Stimulated activated CD4-positive, alpha-beta T cell treated with anti-CD3 and anti-CD28 coated beads, TNF-alpha, amount 100 ng/mL, for 4 hours (primary cell): ENCODE results near the gene HASPIN.
A peak's percentile ranks its signal among the peaks of the same experiment; 100 is the strongest.
"Not testable (repeated sequence)": the region's sequence is repeated elsewhere in the genome, so short reads cannot be mapped to it uniquely, and the experiment has no call there.

Experiments
- DNase-seq, 3 experiments: peaks; one replicate each; pipeline ENCODE4 v3.0.0-alpha.2; 2020; ENCODE audit warnings: low read depth in 3 of 3

Gene HASPIN

DNA sequence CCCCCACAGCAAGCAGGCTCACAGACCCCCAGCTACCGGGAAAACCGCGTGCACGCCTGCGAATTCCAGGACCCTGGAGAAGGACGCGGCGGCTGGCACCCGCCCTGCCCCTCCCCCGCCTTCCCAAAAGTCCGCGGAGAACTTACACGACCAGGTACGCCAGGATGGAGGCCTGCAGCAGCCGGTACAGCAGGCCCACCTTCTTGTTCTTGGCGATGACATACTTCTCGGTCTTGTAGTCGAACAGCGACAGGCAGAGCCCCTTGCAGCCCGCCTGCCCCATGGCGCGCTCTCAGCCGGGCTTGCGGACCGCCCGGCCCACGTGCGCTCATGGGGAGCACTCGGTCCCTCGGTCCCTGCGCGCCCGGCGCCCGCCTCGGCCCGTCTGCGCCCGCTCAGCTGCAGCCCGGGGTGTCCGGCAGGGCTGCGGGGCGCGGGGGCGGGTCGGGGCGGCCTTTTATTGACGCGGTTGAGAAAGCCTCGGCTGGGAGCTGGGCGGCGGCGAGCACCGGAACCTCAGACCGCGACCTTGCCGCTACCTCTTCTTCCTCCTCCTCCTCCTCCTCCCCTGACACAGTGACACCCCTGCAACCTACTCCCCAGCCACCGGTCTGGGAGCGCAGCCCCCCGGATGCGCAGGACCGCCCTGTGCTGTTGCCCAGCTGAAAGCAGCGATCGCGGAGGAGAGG is 27.8 kb upstream of the HASPIN start, which contains the start of gene P2RX5:
P2RX5 (minus strand) TSS at position 433 of the 689 bp plus-strand sequence; CDS start at position 283, 150 bp downstream.
- no peak for DNase-seq

DNA sequence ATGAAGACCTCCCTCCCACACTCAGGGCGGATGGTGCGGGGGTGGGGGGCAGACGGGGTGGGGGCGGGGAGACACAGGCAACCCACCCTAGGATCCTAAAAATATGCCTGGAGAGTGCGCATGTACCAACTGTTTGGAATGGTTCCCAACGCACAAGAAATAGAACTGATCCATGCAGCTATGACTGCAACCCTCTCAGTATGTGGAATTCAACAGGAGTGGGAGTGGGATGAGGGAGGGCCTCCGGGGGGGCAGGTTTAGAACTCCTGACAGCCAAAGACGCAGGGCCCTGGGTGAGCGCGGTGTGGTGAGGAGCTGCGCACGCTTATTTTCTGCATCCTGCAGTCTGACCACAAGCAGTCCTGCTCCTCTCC is 26.6 kb upstream of the HASPIN start:
- DNase-seq, result no peak

GRCh38 chr17:3698139-3698538 is 25.6 kb upstream of the HASPIN start:
- DNase-seq, result no peak

- no peak for DNase-seq
Measured at GRCh38 chr17:3699951-3700350, 23.8 kb upstream of the HASPIN start.

GRCh38 chr17:3702041-3702539 is 21.6 kb upstream of the HASPIN start:
- not testable (repeated sequence) for DNase-seq

- no peak for DNase-seq
Measured at GRCh38 chr17:3704931-3705717, 18.6 kb upstream of the HASPIN start.

- DNase-seq, result not testable (repeated sequence)
Measured at GRCh38 chr17:3705718-3705984, 18.1 kb upstream of the HASPIN start.

GRCh38 chr17:3708366-3708765 is 15.3 kb upstream of the HASPIN start:
- no peak for DNase-seq

- peak in 2 of 3 experiments; percentile 37 to 61 for DNase-seq
Measured at GRCh38 chr17:3710951-3711383, 12.7 kb upstream of the HASPIN start.

GRCh38 chr17:3712811-3713463 is 10.8 kb upstream of the HASPIN start:
- no peak for DNase-seq

GRCh38 chr17:3715296-3715695 is 8.4 kb upstream of the HASPIN start:
- no peak for DNase-seq

DNA sequence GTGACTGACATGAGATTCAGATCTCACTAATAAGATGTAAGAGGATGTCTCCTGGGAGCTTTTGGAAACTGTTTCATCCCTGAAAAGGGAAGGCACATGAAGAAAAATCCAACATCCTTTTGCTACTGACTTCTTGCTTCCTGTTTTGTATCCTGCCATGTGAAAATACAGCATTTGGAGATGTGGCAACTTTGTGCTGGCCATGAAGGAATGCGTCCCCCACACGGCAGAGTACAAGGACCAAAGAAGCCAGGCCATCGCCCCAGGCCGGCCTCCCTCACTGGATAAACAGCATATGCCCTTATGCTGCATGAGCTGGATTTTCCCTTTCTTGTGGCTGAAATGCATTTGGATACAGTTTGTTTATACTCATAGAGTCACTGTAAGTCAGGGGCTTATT is 5.5 kb upstream of the HASPIN start:
- no peak for DNase-seq

DNA sequence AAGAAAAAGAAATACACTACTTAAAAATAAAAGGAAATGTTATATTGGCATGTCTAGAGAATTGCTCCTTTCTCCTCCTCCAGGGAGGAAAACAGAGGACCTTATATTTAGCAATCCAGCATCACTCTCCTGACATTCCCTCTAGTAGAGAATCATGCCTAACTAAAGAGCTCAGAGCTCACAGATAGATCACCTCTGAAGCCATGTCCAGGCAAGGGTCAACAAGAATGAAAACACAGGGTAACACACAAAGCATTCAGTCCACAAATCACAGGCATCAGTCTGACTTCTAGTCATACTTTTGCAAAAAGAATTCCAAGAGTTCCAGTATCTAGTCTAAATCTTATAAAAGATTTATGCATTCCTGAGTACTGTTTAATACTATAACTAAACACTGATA is 4.4 kb upstream of the HASPIN start:
- DNase-seq, result no peak

DNA sequence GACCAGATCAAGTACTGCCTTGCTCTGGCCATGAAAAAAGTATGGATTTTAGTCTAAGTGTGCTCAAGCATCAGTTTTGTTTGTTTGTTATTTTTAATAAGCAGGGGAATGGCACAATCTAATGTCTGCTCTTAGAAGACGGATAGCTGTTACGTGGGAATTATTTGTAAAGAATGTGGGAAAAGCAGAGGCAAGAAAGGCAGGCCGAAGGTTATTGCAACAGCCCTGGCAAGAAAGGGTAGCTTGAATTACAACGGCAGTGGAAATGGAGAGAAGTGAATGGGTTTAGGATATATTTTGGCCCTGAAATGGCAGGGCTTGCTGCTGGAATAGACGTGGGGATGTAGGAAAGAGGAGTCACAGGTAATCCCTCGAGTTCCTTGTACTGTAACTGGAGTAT is 987 bp upstream of the HASPIN start:
- no peak for DNase-seq

GRCh38 chr17:3723188-3723555 is 531 bp upstream of the HASPIN start:
- DNase-seq, result no peak

DNA sequence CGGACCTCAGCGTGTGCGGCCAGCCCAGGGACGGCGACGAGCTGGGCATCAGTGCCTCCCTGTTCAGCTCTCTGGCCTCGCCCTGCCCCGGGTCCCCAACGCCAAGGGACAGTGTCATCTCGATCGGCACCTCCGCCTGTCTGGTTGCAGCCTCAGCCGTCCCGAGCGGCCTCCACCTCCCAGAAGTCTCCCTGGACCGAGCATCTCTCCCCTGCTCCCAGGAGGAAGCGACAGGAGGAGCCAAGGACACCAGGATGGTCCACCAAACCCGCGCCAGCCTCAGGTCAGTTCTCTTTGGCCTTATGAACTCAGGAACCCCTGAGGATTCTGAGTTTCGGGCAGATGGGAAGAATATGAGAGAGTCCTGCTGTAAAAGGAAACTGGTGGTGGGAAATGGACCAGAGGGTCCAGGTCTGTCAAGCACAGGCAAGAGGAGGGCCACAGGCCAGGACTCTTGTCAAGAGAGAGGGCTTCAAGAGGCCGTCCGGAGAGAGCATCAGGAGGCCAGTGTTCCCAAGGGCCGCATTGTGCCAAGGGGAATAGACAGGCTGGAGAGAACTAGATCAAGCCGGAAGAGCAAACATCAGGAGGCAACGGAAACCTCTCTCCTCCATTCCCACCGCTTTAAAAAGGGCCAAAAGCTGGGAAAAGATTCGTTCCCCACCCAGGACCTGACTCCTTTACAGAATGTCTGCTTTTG is 825 bp downstream of the HASPIN start:
- DNase-seq, result no peak

GRCh38 chr17:3727041-3727440 is 3.3 kb downstream of the HASPIN start:
- DNase-seq, result no peak

DNA sequence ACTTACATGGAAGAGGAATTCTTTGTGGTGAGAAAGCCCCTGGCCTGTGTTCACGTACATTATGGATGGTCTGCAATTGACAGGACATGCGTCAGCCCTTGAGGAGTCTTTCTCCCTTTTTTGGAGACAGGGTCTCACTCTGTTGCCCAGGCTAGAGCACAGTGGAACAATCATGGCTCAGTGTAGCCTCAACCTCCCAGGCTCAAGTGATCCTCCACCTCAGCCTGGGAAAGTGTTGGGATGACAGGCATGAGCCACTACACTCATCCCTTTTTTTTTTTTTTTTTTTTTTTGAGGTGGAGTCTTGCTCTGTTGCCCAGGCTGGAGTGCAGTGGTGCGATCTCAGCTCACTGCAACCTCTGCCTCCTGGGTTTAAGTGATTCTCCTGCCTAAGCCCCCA is 4.4 kb downstream of the HASPIN start:
- DNase-seq, result not testable (repeated sequence)

DNA sequence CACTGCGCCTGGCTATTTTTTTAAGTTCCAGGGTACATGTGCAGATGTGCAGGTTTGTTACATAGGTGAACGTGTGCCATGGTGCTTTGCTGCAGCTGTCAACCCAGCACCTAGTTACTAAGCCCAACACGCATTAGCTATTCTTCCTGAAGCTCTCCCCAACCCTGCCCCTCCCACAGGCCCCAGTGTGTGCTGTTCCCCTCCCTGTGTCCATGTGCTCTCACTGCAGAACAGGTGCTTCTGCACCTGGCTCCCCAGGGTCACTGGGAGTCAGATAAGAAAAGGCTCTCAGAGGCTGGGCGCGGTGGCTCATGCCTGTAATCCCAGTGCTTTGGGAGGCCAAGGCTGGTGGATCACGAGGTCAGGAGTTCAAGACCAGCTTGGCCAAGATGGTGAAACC is 6.2 kb downstream of the HASPIN start:
- DNase-seq, result no peak

DNA sequence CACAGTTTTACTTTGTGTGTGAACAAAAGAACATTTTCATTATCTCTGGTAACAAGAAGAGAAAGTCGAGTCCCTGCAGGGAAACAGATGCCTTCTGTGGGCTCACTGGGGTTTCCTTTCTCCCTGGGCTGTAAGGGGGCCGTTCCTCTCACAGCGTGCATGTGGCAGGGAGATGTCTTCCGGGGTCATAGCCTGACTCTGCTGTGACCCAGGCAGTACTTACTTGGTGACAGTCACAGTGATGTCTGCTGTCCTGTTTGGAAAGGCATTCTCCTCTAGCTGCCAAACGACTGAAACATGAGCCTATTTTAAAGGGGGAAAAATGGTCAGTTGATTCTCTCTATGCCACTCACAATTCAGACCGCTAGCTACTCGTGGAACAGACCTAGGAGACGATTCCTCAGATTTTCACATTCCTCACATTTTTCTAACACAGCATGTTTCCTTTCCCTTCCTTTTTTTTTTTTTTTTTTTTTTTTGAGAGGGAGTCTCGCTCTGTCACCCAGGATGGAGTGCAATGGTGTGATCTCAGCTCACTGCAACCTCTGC is 7.3 kb downstream of the HASPIN start:
- DNase-seq, result no peak

- no peak for DNase-seq
Measured at GRCh38 chr17:3732210-3732621, 8.5 kb downstream of the HASPIN start.

- not testable (repeated sequence) for DNase-seq
Measured at GRCh38 chr17:3734911-3735276, 11.2 kb downstream of the HASPIN start.
